ENCODE results near the gene LNPK. TPM values are rescaled to one million over a fixed set of nuclear protein-coding genes. Genes with fewer than 3 reads are reported as not detected.
A peak's percentile ranks its signal among the peaks of the same experiment; 100 is the strongest.

LNPK gene
- 29.4 to 31.7 TPM (median 30.2 TPM) in 3 replicates for total RNA-seq

GRCh38 chr2:176001916-176002687 lies at the start of gene LNPK:
LNPK (minus strand) TSS chr2:176002267; CDS start chr2:175995584, 6,683 bp downstream.
- H3K36me3 Mint-ChIP-seq = no peaks in the 10 kb centered on the region
- peak; percentile 80 to 89 for DNase-seq (ENCODE audit: low spot score in 2 of 2, unreplicated experiment in 2 of 2)
- H3K27ac Mint-ChIP-seq = peak within 1 kb of the TSS; percentile 93
- H3K4me1 Mint-ChIP-seq = peaks cover 24% of the 10 kb centered on the region
- H3K27me3 Mint-ChIP-seq (ENCODE audit: low read depth) = peaks cover 18% of the 10 kb centered on the region
- H3K4me3 Mint-ChIP-seq = peak within 1 kb of the TSS; percentile 87
- no peak for TF ChIP-seq CTCF (IDR thresholded peaks at IDR 0.05; ENCODE audit: unreplicated experiment)
- H3K9me3 Mint-ChIP-seq = no peaks in the 10 kb centered on the region

GRCh38 chr2:176039375-176039774 lies 37.3 kb upstream of the LNPK start:
- no peak for TF ChIP-seq CTCF (IDR thresholded peaks at IDR 0.05; ENCODE audit: unreplicated experiment)
- Mint-ChIP-seq H3K4me3 (no peak overlapping the region), H3K9me3 (peaks cover 8% of the 10 kb centered on the region), H3K27me3 (ENCODE audit: low read depth) (peaks cover 26% of the 10 kb centered on the region), H3K4me1 (peaks cover 4% of the 10 kb centered on the region), H3K27ac (no peak overlapping the region), H3K36me3 (no peaks in the 10 kb centered on the region)
- no peak for DNase-seq (ENCODE audit: low spot score in 2 of 2, unreplicated experiment in 2 of 2)

- Mint-ChIP-seq H3K27ac (no peak overlapping the region), H3K4me3 (no peak overlapping the region), H3K36me3 (no peaks in the 10 kb centered on the region), H3K27me3 (ENCODE audit: low read depth) (peaks cover 26% of the 10 kb centered on the region), H3K9me3 (peaks cover 5% of the 10 kb centered on the region), H3K4me1 (peaks cover 4% of the 10 kb centered on the region)
- no peak for TF ChIP-seq CTCF (IDR thresholded peaks at IDR 0.05; ENCODE audit: unreplicated experiment)
- DNase-seq (ENCODE audit: low spot score in 2 of 2, unreplicated experiment in 2 of 2) = no peak
Measured at GRCh38 chr2:176038694-176039093, 36.6 kb upstream of the LNPK start.

GRCh38 chr2:176035013-176035691 lies 33.1 kb upstream of the LNPK start:
- DNase-seq (ENCODE audit: low spot score in 2 of 2, unreplicated experiment in 2 of 2) = no peak
- Mint-ChIP-seq H3K9me3 (no peaks in the 10 kb centered on the region), H3K27ac (no peak overlapping the region)

GRCh38 chr2:176027806-176028205 lies 25.7 kb upstream of the LNPK start:
- Mint-ChIP-seq H3K4me1 (peaks cover 18% of the 10 kb centered on the region), H3K9me3 (no peaks in the 10 kb centered on the region), H3K27ac (no peak overlapping the region), H3K27me3 (ENCODE audit: low read depth) (peaks cover 22% of the 10 kb centered on the region), H3K4me3 (no peak overlapping the region), H3K36me3 (no peaks in the 10 kb centered on the region)
- DNase-seq (ENCODE audit: low spot score in 2 of 2, unreplicated experiment in 2 of 2) = no peak
- TF ChIP-seq CTCF (IDR thresholded peaks at IDR 0.05; ENCODE audit: unreplicated experiment) = no peak

More at GRCh38 chr2:176035013-176035691, 33.1 kb upstream of the LNPK start:
- Mint-ChIP-seq H3K4me1 (peaks cover 4% of the 10 kb centered on the region), H3K27me3 (ENCODE audit: low read depth) (peaks cover 24% of the 10 kb centered on the region), H3K36me3 (no peaks in the 10 kb centered on the region), H3K4me3 (no peak overlapping the region)
- TF ChIP-seq CTCF (IDR thresholded peaks at IDR 0.05; ENCODE audit: unreplicated experiment) = no peak

All from mesothelial cell of epicardium (in vitro differentiated cells).